ENCODE measurements around the gene LGALS7B.

- TF ChIP-seq POLR2A (IDR thresholded peaks at IDR 0.05; ENCODE audit: low read depth, low read length) (no peak), TAF1 (IDR thresholded peaks at IDR 0.05; ENCODE audit: low read depth, low read length) (no peak), POLR2AphosphoS5 (IDR thresholded peaks at IDR 0.05; ENCODE audit: low read depth, low read length) (no peak), PAX5 (IDR thresholded peaks at IDR 0.05; ENCODE audit: insufficient read depth, low read length, severe bottlenecking) (no peak), SPI1 (IDR thresholded peaks at IDR 0.05; ENCODE audit: low read depth, low read length) (no peak), POU2F2 (IDR thresholded peaks at IDR 0.05; ENCODE audit: low read depth, low read length) (no peak)
Observed at GRCh38 chr19:38809592-38810252, 20.7 kb downstream of the LGALS7B start.
